Left cardiac atrium (tissue), 4 donors: ENCODE data around the gene ZNF579. TPM values are rescaled to one million over a fixed set of nuclear protein-coding genes. Genes with fewer than 3 reads are reported as not detected.
A peak's percentile ranks its signal among the peaks of the same experiment; 100 is the strongest.
"Not testable (repeated sequence)": the region's sequence is repeated elsewhere in the genome, so short reads cannot be mapped to it uniquely, and the experiment has no call there.

Experiments used
- ATAC-seq, 2 donors: fragments of 200-7000 bp; cut with Tn5 transposase; one replicate each; pipeline ENCODE4 v1.9.1; 2020; ENCODE audit warnings: mild to moderate bottlenecking in 2 of 2, moderate library complexity in 2 of 2
- DNase-seq: peaks from one replicate; pipeline ENCODE4 v3.0.0-alpha.2; 2020
- intact Hi-C, 2 donors: fragments of 100-400 bp; cut with DNase I; formaldehyde crosslinking; loops; one replicate each; pipeline versions ENCODE4 v1.14.1 to v1.15.1; 2022 to 2023
- total RNA-seq, 2 donors: library from RNA; stranded (reverse); fragmentation: NEBNext Ultra II Directional; extraction: Animal tissue kit (Norgen Biotek cat#: 25700); gene quantifications; one replicate each; pipeline ENCODE4 v1.2.1, GENCODE V29; 2021
- donor health status: DM: no; HTN: yes; CAD: no.
- donor health status: DM: no; HTN: yes; CAD: no; lungs with severe emphysema.
- donor health status: DM: yes; HTN: yes; CAD: no.
- donor health status: Dilated cardiomyopathy.

Gene ZNF579
- total RNA-seq, 2 donors from 2014 or later = 10.8 to 12.7 TPM

- DNase-seq (peak; percentile 92), ATAC-seq (peak; percentile 80 to 90)
- intact Hi-C loops = no loop called here
Measured at GRCh38 chr19:55598719-55599467, 18.2 kb upstream of the ZNF579 start.

- no peak for ATAC-seq
- intact Hi-C loops = no loop called here
- no peak for DNase-seq
Measured at GRCh38 chr19:55598034-55598433, 17.4 kb upstream of the ZNF579 start.

GRCh38 chr19:55597501-55597921 lies 16.9 kb upstream of the ZNF579 start:
- intact Hi-C loops = no loop called here

GRCh38 chr19:55596304-55596703 lies 15.7 kb upstream of the ZNF579 start:
- no peak for DNase-seq
- no peak for ATAC-seq
- intact Hi-C loops = no loop called here

More at GRCh38 chr19:55597501-55597921, 16.9 kb upstream of the ZNF579 start:
- peak; percentile 48 for DNase-seq
- ATAC-seq = no peak

- DNase-seq (no peak), ATAC-seq (no peak)
- intact Hi-C loops = no loop called here
Measured at GRCh38 chr19:55594996-55595545, 14.4 kb upstream of the ZNF579 start.

GRCh38 chr19:55593096-55593772 lies 12.6 kb upstream of the ZNF579 start:
- DNase-seq (no peak), ATAC-seq (peak in 1 of 2 donors; percentile 18)
- intact Hi-C loops = no loop called here

GRCh38 chr19:55592391-55593090 lies 11.9 kb upstream of the ZNF579 start:
- intact Hi-C loops = no loop called here
- DNase-seq = peak; percentile 24
- no peak for ATAC-seq

GRCh38 chr19:55591555-55591954 lies 10.9 kb upstream of the ZNF579 start:
- intact Hi-C loops = no loop called here
- no peak for DNase-seq
- no peak for ATAC-seq

GRCh38 chr19:55590617-55591016 lies 10.0 kb upstream of the ZNF579 start:
- ATAC-seq (no peak), DNase-seq (no peak)
- intact Hi-C loops = no loop called here

- DNase-seq = no peak
- intact Hi-C loops = no loop called here
- no peak for ATAC-seq
Measured at GRCh38 chr19:55590109-55590508, 9.5 kb upstream of the ZNF579 start.

GRCh38 chr19:55588738-55589137 lies 8.1 kb upstream of the ZNF579 start:
- intact Hi-C loops = loop anchor here in 1 of 2 donors (5.0 kb wide), 1 partner anchor 41 kb away; the partner anchor contains the start of gene SBK3
- no peak for ATAC-seq
- DNase-seq = no peak

- intact Hi-C loops = loop anchor here in 1 of 2 donors (5.0 kb wide), 1 partner anchor 40 kb away; the partner anchor contains the start of gene SBK3
Measured at GRCh38 chr19:55586976-55587668, 6.5 kb upstream of the ZNF579 start.

GRCh38 chr19:55585658-55586339 lies 5.2 kb upstream of the ZNF579 start:
- intact Hi-C loops = loop anchor here in 1 of 2 donors (5.0 kb wide), 1 partner anchor 38 kb away; the partner anchor contains the start of gene SBK3
- DNase-seq = peak; percentile 85

More at GRCh38 chr19:55586976-55587668, 6.5 kb upstream of the ZNF579 start:
- DNase-seq (peak; percentile 95), ATAC-seq (peak; percentile 91)

GRCh38 chr19:55584871-55585270 lies 4.2 kb upstream of the ZNF579 start:
- no peak for ATAC-seq
- DNase-seq = no peak
- intact Hi-C loops = loop anchor here in 1 of 2 donors (5.0 kb wide), 1 partner anchor 38 kb away; the partner anchor contains the start of gene SBK3

More at GRCh38 chr19:55585658-55586339, 5.2 kb upstream of the ZNF579 start:
- ATAC-seq = peak; percentile 80

- DNase-seq, intact Hi-C loops, ATAC-seq: not testable (repeated sequence)
Measured at GRCh38 chr19:55583897-55584296, 3.2 kb upstream of the ZNF579 start.

GRCh38 chr19:55582284-55582683 lies 1.6 kb upstream of the ZNF579 start:
- ATAC-seq, intact Hi-C loops, DNase-seq: not testable (repeated sequence)

GRCh38 chr19:55581823-55582223 lies 1.2 kb upstream of the ZNF579 start:
- intact Hi-C loops = no loop called here
- no peak for ATAC-seq
- no peak for DNase-seq
